Stimulated activated CD8-positive, alpha-beta memory T cell treated with anti-CD3 and anti-CD28 coated beads, Interleukin-12 subunit alpha, Interleukin-12 subunit beta, amount 100 ng/mL, for 24 hours (primary cell): ENCODE results near the gene FAM131B.

Source experiments
- DNase-seq: peaks from one replicate; pipeline ENCODE4 v3.0.0-alpha.2; 2020; ENCODE audit errors: extremely low read depth

Gene FAM131B

GRCh38 chr7:143322760-143323633 is 39.5 kb downstream of the FAM131B start:
- no peak for DNase-seq

GRCh38 chr7:143321734-143322133 is 40.8 kb downstream of the FAM131B start:
- no peak for DNase-seq

DNA sequence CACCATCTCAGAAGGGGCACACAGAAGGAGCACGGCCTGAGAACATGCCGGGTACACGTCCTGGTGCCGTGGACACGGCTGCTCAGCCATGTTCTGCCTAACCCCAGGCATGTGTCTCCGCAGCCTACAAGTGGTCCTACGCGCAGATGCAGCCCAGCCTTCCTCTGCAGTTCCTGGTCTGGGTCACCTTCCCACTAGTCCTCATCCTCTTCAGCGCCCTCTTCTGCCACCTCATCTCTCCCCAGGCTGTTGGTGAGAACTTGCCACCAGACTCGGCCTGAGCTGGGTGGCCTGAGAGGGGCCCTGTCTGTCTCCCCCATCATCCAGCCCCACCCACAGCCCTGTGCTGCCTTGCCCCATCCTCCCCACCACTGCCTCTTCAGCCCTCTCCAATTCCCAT is 41.3 kb downstream of the FAM131B start:
- no peak for DNase-seq

DNA sequence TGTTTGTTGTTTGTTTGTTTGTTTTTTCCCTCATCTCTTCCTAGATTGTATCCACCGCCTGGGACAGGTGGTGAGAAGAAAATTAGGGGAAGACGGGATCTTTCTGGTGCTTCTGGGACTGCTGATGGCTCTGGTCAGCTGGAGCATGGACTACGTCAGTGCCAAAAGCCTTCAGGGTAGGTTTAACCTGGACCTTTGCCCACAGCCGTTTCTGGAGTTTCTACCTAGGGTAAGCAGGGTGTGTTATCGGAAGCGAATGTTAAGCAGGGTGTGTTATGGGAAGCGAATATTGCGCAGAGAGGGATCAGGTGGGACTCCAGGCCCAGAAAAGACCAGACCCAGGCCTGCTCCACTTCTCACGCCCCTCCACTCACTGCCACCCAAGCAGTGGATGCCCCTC is 41.9 kb downstream of the FAM131B start:
- DNase-seq = no peak

DNA sequence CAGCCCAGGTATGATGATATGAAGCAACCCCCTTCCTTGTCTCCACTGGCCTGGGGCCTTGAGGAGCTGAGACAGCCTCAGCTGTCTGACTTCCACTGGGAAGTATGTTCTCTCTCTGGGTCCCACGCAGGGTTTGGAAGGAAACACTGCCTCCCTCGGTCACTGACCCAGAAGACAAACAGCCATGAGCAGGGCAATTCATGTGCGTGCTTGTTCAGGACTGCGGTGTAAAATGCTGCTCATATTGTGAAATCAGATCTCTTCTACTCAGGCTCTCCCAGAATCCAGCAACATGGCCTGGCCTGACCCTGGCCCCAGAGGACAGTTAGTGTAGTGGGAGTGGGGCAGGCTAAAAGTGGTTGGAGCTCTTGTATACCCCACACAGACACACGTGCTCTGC is 43.9 kb downstream of the FAM131B start:
- no peak for DNase-seq

DNA sequence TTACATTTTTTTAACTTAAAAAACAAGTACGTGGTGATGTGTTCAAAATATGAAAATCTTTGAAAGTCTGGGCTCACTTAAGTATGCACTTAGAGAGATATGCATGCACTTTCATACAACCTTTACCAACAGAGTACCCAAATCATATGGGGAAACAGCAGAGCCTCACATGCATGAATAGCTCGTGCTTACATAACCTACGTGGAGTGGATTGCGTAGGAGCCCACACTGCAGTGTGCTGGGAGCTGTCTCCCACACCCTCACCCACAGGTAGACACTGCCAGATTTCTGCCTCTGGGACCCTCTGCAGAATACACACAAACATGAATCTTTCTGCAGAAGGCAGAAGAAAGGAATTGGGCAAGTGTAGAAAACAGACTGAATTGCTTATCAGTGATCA is 46.0 kb downstream of the FAM131B start:
- DNase-seq = no peak

GRCh38 chr7:143315776-143316175 is 46.7 kb downstream of the FAM131B start, which contains the start of gene CLCN1:
Gene CLCN1, plus strand, starts transcription at chr7:143316111. Its CDS starts 102 bp downstream, at chr7:143316213.
- DNase-seq = no peak

- no peak for DNase-seq
These were observed 48.4 kb downstream of the FAM131B start for GRCh38 chr7:143314127-143314526.

DNA sequence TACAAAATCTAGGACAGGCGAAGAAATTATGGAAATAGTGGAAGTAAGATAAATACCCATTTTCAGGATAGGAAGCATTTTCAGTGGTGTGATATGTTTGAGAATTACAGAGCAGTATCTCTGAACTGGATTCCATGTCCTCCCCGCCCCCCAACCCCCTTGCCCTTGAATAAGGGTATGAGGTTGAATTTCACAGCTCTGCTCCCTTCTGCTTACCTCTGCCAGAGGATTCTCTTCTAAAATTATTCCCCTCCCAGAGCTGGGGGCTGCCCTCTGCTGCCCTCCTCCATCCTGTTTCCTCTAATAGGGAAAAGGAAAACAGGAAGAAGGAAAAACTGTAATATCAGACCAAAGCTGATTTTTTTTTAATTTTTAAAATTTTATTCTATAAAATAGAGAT is 53.9 kb downstream of the FAM131B start:
- DNase-seq = no peak

DNA sequence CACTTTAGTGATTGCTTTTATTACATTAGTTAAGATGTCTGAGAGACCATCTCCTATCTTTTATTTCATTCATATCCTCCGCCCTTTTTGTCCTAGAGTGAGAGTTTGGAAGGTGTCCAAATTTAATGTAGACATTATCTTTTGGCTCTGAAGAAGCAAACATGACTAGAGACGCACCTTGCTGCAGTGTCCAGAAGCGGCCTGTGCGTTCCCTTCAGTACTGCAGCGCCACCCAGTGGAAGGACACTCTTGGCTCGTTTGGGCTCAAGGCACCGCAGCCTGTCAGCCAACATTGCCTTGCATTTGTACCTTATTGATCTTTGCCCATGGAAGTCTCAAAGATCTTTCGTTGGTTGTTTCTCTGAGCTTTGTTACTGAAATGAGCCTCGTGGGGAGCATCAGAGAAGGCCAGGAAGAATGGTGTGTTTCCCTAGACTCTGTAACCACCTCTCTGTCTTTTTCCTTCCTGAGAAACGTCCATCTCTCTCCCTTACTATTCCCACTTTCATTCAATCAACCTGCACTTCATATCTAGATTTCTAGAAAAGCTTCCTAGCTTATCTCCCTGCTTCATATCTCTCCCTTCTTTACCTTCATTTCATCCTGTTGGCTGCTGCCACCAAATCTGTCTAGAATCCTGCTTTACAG is 57.0 kb downstream of the FAM131B start:
- peak; percentile 26 for DNase-seq

GRCh38 chr7:143304938-143305337 is 57.6 kb downstream of the FAM131B start:
- no peak for DNase-seq

DNA sequence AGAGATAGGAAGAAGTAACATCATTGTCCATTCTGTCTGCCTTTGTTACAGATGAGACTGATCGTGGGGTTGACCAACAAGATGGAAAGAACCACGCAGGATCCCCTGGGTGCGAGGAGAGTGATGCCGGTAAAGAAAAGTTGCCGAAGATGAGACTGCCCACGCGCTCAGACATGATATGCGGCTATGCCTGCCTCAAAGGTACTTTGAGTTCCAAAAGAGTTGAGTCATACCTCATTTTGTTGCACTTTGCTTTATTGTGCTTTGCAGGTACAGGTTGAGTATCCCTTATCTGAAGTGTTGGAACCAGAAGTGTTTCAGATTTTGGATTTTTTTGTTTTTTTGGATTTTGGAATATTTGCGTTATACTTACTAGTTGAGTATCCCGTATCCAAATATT is 58.8 kb downstream of the FAM131B start:
- DNase-seq = no peak
